HK-2 (cell line): ENCODE measurements around the gene ATP9A.
A peak's percentile ranks its signal among the peaks of the same experiment; 100 is the strongest.
"Not testable (repeated sequence)": the region's sequence is repeated elsewhere in the genome, so short reads cannot be mapped to it uniquely, and the experiment has no call there.

ENCODE experiments used
- DNase-seq: peaks from one replicate; pipeline ENCODE4 v3.0.0-alpha.2; 2018; ENCODE audit not compliant: unreplicated experiment

ATP9A gene, protein sequence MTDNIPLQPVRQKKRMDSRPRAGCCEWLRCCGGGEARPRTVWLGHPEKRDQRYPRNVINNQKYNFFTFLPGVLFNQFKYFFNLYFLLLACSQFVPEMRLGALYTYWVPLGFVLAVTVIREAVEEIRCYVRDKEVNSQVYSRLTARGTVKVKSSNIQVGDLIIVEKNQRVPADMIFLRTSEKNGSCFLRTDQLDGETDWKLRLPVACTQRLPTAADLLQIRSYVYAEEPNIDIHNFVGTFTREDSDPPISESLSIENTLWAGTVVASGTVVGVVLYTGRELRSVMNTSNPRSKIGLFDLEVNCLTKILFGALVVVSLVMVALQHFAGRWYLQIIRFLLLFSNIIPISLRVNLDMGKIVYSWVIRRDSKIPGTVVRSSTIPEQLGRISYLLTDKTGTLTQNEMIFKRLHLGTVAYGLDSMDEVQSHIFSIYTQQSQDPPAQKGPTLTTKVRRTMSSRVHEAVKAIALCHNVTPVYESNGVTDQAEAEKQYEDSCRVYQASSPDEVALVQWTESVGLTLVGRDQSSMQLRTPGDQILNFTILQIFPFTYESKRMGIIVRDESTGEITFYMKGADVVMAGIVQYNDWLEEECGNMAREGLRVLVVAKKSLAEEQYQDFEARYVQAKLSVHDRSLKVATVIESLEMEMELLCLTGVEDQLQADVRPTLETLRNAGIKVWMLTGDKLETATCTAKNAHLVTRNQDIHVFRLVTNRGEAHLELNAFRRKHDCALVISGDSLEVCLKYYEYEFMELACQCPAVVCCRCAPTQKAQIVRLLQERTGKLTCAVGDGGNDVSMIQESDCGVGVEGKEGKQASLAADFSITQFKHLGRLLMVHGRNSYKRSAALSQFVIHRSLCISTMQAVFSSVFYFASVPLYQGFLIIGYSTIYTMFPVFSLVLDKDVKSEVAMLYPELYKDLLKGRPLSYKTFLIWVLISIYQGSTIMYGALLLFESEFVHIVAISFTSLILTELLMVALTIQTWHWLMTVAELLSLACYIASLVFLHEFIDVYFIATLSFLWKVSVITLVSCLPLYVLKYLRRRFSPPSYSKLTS

DNA sequence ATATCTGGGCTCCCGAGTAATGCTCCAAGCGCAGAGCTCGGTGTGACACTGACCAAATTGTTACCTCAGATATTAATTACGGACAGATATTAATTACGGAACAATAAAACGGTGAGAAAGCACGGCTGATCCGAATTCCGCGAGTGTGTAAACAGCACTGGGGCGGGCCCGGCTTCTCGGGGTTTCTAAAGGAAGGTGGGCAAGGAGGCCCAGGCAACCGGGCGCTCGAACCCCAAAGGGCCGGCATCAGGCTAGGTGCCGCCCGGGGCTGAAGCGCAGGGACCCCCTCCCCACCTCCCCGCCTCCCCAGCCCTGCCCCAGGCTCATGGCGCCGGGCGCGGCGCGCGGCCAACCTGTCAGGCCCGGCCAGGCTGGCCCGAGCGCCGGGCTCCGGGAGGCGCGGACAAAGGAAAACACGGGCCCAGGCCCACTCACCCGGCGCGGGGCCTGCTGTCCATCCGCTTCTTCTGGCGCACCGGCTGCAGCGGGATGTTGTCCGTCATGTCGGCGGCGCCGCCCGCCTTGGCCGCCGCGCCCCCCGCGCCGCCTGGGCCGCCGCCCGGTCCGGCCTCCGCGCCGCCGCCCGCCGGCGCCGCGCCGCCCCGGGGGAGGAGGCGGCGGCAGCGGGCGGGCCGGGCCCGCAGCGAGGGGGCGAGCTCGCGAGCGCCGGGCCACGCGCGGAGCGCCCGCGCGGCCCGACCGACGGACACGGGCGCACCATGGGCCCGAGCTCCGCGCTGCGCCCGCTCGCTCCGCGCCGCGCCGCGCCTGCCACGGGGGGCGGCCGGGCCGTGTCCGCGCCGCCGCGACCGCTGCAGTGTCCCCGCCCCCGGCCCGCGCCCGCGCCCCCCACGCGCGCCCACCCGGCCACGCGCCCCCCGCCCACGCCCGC, at the start of gene ATP9A:
Gene ATP9A (minus strand): TSS at position 524 of the 892 bp plus-strand sequence. CDS start 21 bp downstream, at position 503.
- DNase-seq: peak; percentile 23

DNA sequence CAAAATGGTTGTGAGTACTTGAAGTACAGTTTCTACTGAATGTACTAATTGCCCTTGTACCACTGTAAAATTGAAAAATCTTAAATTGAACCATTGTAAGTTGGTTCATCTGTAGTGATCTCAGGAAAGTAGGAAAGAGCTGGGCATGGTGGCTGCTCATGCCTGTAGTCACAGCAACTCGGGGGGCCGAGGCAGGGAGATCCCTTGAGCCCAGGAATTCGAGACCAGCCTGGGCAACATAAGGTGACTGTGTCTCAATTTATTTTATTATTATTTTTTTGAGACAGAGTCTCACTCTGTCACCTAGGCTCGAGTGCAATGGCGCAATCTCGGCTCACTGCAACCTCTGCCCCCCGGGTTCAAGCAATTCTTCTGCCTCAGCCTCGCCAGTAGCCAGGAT, 48.7 kb upstream of the ATP9A start:
- DNase-seq: not testable (repeated sequence)

DNA sequence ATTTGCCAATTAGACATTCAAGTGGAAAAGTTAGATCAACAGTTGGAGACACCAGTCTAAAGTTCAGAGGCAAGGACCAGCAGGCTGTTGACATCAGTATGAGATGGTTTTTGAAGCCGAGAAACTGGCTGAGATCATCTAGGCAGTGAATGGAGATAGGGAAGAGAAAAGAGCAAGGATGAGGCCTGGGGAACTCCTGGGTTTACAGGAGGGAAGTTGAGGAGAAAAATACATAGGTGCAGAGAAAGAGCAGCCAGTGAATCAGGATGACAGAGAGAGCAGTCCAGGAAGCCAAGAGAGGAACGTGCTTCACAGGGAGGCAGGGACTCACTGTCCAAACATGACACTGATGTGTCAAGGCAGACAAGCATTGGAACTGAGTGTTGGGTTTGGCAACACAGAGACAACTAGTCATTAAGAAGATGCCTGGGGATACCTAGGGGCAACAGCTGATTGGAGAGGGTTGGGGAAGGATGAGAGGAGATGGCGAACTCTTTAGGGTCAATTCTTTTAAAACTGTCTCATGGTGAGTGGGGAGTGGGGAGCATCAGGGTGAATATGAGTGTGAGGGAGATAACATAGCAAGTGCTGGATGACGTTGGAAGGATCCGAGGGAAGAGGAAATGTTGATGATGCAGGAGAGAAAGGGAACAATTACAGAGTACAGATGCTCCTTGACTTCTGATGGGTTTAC, 47.3 kb upstream of the ATP9A start:
- DNase-seq: no peak

DNA sequence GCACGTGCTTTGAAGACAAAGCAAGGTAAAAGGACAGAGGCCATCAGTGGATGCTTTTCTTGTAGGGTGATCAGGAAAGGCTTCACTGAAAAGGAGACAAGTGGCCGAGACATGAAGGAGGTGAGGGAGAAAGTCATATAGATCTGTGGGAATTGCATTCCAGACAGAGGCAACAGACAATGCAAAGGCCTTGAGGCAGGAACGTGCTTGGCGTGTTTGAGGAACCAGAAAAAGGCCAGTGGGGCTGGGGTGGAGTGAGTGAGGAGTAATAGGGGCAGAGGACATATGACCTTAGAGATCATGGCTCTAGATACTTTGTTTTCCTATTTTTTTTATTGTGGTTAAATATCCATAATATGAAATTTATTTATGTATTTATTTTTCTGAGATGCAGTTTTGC, 44.7 kb upstream of the ATP9A start:
- DNase-seq: no peak

DNA sequence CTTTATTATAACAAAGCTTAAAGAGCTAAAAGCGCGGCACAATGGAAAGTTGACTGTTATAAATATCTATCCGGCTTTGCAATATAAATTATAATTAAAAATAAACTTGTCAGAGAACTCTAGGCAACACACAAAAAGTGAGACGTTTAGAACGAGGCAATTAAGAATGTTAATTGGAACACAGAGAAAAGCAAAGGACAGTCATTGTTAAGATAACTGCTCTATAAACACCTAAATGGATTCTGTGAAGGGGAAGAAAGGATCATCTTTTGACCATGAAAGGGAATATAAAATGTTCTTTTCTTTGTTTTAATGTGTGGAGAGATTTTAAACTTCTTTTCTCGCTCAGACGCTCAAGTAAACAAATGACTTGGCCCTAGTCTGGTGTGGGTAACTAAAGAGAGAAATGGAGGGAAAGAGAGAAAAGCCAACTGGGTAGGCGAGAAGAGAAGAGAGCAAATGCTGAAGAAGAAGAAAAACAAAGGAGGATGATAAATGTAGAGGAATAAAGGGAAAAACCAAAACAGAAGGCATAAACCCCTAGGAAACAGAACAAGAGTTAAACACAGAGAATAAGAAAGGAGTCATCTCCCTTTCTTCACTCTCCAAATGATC, 43.4 kb upstream of the ATP9A start:
- DNase-seq: no peak

DNA sequence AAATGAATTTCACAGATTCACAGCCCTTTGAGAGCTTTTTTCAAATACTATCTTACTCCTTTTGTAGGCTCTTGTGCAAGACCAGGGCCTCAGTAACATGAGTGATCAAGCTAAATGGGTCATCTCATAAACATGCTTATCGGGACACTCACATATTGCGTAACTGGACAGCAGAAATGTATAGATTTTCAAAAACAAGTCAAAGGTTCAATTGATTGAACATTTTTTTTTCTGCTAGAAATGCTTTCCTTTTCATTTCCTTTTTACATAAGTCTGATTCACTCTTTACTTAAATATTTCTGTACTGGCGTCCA, 42.8 kb upstream of the ATP9A start:
- DNase-seq: no peak

DNA sequence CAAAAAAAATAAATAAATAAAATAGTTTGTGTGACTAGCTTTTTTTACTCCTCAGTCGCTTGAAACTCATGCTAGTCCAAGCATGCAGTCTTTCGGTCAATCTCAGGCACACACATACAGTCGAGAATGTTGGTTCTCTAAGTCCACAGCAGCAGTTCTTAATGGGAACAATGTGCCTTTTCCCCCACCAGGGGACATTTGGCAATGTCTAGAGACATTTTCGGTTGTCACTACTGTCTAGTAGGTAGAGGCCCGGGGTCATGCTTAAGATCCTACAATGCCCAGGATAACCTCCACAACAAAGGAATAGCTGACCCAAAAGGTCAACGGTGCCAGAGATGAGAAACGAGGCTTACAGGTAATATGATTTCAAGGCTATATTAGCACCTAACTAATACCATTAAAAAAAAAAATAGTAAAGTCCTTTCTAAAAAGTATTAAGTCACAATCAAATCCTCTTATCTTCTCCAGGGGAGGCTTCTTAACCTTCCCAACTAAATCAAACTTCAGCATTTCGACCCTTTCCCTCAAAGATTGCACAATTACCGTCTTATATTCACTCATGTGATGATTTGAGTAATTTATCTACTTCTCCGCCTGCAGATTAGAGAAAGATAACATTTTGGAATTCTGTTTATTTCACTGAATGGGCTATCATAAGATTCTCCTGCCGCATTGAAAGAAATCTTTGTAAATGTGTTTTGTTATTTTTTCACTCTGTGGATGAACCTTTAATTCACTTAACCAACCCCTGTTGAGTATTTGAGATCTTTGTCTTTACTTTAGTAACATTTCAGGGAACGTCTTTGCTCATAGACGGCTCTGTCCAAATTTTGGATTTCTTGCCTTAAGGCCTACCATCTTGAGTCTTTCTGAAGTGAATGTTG, 42.2 kb upstream of the ATP9A start:
- DNase-seq: no peak

DNA sequence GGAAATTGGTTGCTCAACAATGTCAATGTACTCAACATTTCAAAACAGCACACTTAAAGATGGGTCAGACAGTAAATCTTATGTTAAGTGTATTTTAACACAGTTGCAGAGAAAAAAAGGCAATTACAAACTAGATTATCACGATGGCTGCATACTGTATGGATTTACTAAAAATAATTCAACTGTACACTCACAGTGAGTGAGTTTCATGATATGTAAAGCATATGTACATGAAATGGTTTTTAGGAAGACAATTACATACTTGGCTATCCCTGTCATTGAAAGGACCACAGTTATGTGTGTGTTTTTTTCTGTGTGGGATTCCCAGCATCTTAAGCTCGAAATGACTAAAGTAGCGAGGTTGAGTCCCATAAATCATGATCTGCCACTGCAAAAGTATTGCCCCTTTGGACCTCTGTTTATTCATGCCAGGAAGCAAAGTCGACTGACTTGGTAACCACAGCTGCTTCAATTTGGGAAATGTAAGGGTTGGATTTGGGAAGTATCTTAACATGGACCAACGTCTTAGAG, 39.6 kb upstream of the ATP9A start:
- no peak for DNase-seq

DNA sequence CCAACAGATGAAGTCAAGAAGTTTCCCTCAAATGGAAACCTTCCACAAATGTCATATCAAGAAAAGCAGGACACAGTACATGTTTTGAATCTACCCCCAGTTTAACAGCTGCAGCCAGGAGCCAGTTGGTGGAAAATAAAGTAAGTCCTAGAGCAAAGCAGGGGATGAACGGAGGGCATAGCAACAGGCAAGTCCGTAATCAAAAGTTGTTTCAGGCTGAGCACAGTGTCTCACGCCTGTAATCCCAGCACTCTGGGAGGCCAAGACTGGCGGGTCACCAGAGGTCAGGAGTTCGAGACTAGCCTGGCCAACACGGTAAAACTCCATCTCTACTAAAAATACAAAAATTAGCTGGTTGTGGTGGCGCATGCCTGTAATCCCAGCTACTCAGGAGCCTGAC, 36.6 kb upstream of the ATP9A start:
- DNase-seq: no peak

DNA sequence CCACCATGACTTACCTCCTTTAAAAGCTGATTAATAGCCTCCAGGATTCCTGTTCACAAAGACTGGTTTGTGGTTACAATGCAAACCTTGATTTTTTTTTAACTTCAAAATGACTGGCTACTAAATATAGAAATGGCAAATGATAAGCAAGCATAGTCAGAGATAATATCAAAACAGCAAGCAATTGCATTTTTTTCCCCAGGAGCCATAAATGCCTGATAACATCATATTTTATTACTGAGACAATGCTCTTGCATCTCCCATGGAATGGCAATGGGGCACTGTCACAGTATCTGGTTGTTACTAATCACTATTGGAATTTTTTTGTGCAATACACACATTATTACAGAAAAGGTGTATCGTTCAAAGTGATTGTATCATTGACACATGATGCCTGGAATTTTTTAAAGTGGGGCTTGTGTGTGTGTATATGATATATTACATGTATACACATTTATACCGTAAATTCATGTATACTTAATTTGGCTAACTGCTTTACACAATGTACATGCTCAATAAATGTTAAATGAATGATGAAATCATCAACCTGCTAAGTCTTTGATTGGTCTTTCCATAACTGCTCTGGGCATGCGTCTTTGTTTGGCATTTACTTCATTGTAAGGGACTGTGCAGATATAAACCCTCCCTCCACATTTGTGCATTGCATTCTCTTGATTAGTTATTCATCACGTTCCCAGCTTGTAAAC, 35.1 kb upstream of the ATP9A start:
- no peak for DNase-seq

DNA sequence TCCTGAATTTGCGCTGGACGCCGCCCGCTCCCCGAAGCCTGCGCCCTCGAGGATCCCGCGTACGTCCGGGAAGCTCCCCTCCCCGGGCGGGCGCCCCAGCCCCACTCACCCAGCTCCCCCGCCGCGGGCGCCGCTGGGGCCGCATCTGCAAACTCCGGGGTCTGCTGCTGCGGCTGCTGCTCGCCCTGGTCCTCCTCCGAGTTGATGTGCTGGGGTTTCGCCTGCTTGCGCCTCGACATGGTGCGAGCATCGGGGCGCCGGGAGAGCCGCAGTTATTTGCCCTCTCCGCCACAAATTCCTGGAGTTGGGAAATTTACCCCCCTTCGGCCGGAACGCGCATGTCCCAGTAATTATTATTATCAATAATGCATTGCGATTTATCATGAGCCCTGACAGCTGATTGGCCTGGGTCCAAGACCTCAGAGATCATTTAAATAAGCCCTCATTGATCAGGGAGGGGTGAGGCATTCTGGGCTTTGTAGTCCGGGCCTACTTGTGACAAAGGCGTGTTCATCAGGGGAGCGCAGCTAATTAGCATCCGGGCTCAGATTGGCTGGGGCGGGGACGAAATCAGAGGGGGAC, 34.1 kb upstream of the ATP9A start, which contains the start of gene SALL4:
Gene SALL4 (minus strand): TSS at position 352 of the 582 bp plus-strand sequence. CDS start 113 bp downstream, at position 239.
- DNase-seq: no peak

DNA sequence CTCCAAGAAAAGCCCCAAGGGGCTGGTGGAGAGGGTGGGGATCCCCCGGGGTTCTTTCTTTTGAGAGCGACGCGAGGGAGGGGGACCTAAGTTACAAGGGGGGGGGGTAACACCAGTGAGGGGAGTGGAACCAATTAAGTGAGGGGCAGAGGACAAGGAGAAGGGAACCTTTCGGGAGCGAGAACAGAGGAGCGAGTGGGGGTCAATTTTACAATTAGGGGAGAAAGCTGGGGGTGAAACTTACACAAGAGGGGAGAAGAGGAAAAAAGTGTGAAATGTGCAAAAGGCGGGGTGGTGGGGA, 33.6 kb upstream of the ATP9A start:
- DNase-seq: no peak

DNA sequence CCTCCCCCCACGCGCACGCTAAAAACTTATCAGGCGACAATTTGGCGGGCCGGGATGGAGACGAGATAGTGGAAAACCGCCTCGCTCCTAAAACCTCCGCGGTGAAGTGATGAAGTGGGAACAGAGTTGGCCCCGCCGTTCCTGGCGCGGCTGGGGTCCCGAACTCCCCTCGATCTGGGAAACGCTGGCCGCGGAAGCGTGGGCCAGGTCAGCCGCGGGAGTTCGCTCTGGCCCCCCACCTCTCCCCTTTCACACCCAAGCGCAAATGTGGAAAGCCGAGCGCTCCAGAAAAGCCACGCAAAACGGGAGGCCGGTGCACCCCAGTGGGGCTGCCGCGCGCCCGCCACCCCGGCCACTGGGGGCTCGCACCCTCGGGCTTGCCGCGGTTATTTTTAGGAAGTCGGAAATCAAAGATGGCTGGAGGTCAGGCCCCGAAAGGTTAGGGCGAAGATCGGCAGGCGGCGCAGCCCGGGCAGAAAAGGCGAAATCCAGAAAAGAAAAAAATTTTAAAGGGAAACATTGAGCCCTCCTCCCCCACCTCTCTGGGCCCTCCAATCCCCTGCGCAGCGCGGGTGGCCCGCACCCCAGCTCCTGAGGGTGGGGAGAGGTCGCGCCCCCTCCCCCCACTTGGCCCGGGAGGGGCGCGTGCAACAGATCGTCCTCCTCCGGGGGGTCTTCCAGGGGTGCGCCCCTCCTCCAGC, 33.1 kb upstream of the ATP9A start:
- DNase-seq: no peak

DNA sequence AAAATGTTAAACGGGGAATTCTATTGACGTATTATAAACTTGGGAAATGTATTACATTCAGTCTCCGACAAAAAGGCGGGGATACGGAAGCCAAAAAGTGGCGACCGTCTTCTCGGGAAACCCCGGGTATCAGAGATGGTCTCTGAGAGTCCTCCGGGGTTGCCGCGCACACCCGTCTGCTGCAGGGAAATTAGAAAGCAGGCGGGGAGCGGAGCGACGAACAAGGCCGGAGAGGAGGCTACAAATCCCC, 32.6 kb upstream of the ATP9A start:
- DNase-seq: peak; percentile 28

DNA sequence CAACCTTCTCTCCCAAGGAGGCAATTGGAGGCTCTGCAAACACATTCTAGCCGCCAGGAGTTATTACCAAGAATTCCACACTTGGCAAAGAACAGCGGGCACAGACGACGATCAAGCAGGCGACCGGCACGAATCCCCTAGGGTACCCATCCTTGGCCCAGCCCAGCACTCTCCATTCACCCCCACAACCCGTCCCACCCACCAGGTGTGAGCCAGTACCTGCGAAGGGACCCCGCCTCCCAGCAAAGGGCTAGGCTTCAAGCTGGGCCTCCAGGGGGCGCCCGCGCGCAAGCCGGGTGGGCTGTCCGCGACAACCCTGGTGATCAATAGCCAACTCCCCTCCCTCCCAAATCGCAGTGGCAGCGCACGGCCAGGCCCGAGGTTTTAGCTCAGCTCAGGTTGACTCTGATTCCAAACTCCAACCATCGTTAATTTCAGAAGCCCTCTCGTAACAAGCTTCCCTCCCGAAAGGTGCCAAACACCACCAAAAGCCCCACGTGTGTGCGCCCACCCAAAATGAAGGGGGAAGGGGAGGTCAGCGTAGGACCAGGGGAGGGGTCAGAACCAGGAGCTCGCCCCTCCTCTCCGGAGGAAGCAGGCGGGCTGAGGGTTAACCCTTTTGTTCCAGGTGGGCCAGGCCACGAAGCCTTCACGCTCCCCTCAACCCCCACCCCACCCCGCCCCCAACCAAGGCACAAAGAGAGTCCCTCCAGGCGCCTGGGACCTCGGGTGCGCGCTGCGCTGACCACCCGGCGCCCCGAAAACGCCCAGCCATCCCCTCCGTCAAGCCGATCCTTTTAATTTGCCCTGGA, 32.1 kb upstream of the ATP9A start:
- DNase-seq: peak; percentile 81

DNA sequence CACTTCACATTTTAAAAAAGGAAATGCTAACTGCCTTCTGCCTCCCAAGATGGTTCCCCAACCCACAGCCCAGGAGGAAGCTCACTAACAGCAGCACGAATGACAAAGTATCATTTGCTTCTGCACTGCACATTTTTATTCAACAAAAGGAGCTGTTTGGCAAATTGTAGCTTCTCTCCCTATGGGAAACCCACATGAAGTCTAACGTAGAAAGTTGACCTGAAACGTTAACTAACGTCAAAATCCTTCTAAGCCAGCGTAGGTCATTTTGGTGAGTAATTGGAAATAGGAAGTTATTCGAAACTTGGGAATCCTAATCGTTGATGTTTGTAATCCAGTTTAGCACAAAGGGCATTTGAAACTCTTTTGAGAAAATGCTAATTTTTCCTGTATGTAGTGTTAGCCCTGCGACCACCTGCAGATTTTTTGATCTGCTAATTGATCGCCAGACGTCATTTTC, 31.2 kb upstream of the ATP9A start:
- DNase-seq: no peak

DNA sequence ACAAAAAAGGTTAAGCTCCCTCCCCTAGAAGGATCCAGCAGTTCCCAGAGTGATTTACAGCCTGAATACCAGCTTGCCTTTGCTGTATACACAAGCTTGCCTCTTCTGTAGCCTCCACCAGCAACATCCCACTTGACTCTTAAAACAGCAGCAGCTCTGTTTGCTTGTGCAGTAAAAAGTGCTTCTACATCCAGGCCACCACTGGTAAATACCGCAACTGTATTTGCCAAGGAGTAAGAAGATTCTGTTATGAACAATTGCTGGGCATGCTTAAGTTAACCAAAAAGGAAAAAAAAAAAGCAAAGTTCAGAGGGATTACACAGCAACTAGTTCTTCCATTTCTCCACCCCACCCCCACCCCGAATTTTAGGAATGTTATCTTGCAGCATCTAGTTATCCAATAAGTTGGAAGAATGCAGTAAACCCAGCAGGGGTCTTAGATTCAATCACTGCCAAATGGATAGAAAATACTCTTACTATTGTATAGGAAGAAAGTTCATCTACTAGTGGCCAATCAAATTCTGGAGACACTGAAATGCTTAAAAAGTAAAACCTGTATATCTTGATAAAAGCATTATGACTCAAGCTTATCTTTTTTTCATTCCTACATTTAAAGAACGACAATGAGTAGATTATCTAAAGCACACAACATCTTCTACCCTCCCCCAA, 29.3 kb upstream of the ATP9A start:
- no peak for DNase-seq
